ENCODE data around the gene SAMD1. TPM values are rescaled to one million over a fixed set of nuclear protein-coding genes. Genes with fewer than 3 reads are reported as not detected.

Gene SAMD1
- total RNA-seq, 1 experiment from 2014 or later, result 108 TPM

GRCh38 chr19:14089412-14089661 is 1.2 kb downstream of the SAMD1 start:
- Histone ChIP-seq H4K20me1 (ENCODE audit: control insufficient read depth, insufficient read depth, insufficient read length) (no peaks in the 10 kb centered on the region), H3K27me3 (ENCODE audit: insufficient read depth, low read length) (no peaks in the 10 kb centered on the region), H4K8ac (replicated peaks; ENCODE audit: insufficient read length, low read depth, low read length) (no peak overlapping the region), H3K23me2 (ENCODE audit: insufficient read length, low read depth, low read length, poor library complexity, severe bottlenecking) (peaks cover 8% of the 10 kb centered on the region), H3K4ac (ENCODE audit: low read depth, low read length) (no peak overlapping the region), H2BK15ac (ENCODE audit: low read depth, low read length) (no peak overlapping the region), H2BK5ac (ENCODE audit: insufficient read length, low read length) (no peak overlapping the region), H3K9me3 (ENCODE audit: control insufficient read depth, low read depth, low read length) (peaks cover 6% of the 10 kb centered on the region), H3K4me2 (ENCODE audit: insufficient read depth, insufficient read length, low read length) (peak overlapping the region; percentile 40), H4K5ac (ENCODE audit: insufficient read length, low read depth, low read length) (no peak overlapping the region), H3K14ac (ENCODE audit: insufficient read depth, low read length) (no peak overlapping the region), H3K79me2 (ENCODE audit: insufficient read depth, low read length) (no peaks in the 10 kb centered on the region), H3K4me1 (ENCODE audit: insufficient read depth, low read length) (no peaks in the 10 kb centered on the region), H3K79me1 (ENCODE audit: insufficient read depth, low read depth, low read length, poor library complexity, severe bottlenecking) (no peaks in the 10 kb centered on the region), H2BK120ac (ENCODE audit: low read depth, low read length, poor library complexity, severe bottlenecking) (no peak overlapping the region), H3T11ph (ENCODE audit: low read length) (no peak overlapping the region), H3K27ac (ENCODE audit: insufficient read length, low read depth, low read length) (no peak overlapping the region), H2AK5ac (ENCODE audit: insufficient read length, low read length) (no peak overlapping the region), H3K9ac (ENCODE audit: extremely low read depth, insufficient read length, low read length) (no peak overlapping the region), H2BK20ac (ENCODE audit: low read depth, low read length, poor library complexity, severe bottlenecking) (no peak overlapping the region), H2BK12ac (ENCODE audit: insufficient read length, low read depth, low read length) (no peak overlapping the region), H3K23ac (ENCODE audit: insufficient read length, low read depth, low read length) (no peak overlapping the region), H4K91ac (ENCODE audit: insufficient read length, low read depth, low read length) (no peak overlapping the region), H3K18ac (ENCODE audit: insufficient read length, low read depth, low read length) (no peak overlapping the region), H3K56ac (ENCODE audit: insufficient read length, low read depth, low read length) (no peak overlapping the region), H2AFZ (ENCODE audit: low read length) (no peak overlapping the region)
- H3K27me3 Mint-ChIP-seq (ENCODE audit: low read depth), result peaks cover 17% of the 10 kb centered on the region
- H3K27ac Mint-ChIP-seq, result no peak overlapping the region
- H3K36me3 Mint-ChIP-seq (ENCODE audit: insufficient read depth in 1 of 3, low read depth in 3 of 3), result peaks cover 15 to 36% (median 29%) of the 10 kb centered on the region in 3 experiments; a peak in 6 of 7 replicates
- no CpG with 5 or more reads among the region's 16 CpGs for WGBS (ENCODE audit: extremely low coverage, insufficient read length, low lambda C conversion rate)
- H3K4me3 Mint-ChIP-seq, result peak overlapping the region; percentile 78 to 87
- peaks cover 9 to 10% of the 10 kb centered on the region in 2 experiments for H3K9me3 Mint-ChIP-seq
- TF ChIP-seq CTCF (conservative IDR thresholded peaks at IDR 0.05), result peak; percentile 55
- H3K4me1 Mint-ChIP-seq, result peaks cover 12% of the 10 kb centered on the region in 2 experiments
- DNase-seq, result no peak
